WERI-Rb-1 (cell line): ENCODE data around the gene OIP5.
A peak's percentile ranks its signal among the peaks of the same experiment; 100 is the strongest.

Source experiments
- DNase-seq: peaks from one replicate; pipeline ENCODE4 v3.0.0-alpha.2; 2020
- H3K27ac ChIP-seq: fragments of 250-450 bp; sonication (Bioruptor Pico); 2 replicates; pipeline ENCODE4 v1.5.1; 2020; ENCODE audit warnings: mild to moderate bottlenecking, moderate library complexity
- H3K27me3 ChIP-seq: fragments of 250-450 bp; sonication (Bioruptor Pico); 2 replicates; pipeline ENCODE4 v1.5.1; 2021; ENCODE audit warnings: mild to moderate bottlenecking, low read depth, moderate library complexity; ENCODE audit not compliant: insufficient read depth, severe bottlenecking
- H3K36me3 ChIP-seq: fragments of 250-450 bp; sonication (Bioruptor Pico); 2 replicates; pipeline ENCODE4 v1.5.1; 2020; ENCODE audit warnings: mild to moderate bottlenecking, moderate library complexity
- H3K4me3 ChIP-seq: 2 replicates; pipeline ENCODE4 v1.5.1; 2011; ENCODE audit warnings: low read depth, mild to moderate bottlenecking, control low read depth, low read length
- H3K9me3 ChIP-seq: fragments of 250-450 bp; sonication (Bioruptor Pico); 2 replicates; pipeline ENCODE4 v1.5.1; 2021; ENCODE audit warnings: mild to moderate bottlenecking, moderate library complexity; ENCODE audit not compliant: severe bottlenecking
- TF ChIP-seq, protein P1 (sequence below): IDR thresholded peaks from 2 replicates; pipeline ENCODE4 v1.5.1; 2011; ENCODE audit warnings: low read depth, mild to moderate bottlenecking, control low read depth, inconsistent platforms, low read length

The OIP5 gene

DNA sequence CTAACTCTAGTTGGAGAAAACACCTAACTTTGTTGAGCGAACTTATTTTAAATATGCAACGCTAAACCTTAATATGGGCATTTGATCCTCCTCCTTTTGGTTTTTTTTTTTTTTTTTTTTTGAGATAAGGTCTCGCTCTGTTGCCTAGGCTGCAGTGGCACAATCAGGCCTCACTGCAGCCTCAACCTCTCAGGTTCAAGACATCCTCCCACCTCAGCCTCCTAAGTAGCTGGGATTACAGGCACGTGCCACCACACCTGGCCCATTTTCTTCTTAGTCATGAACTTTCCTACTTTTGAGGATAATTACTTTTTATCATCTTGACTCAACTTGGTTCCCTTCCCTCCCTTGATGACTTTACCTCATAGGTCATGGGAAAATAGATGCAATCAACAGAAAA lies 4.2 kb upstream of the OIP5 start:
- no peak overlapping the region for H3K27ac ChIP-seq
- no peak for DNase-seq
- no peaks in the 10 kb centered on the region for H3K9me3 ChIP-seq
- TF ChIP-seq, protein P1, sequence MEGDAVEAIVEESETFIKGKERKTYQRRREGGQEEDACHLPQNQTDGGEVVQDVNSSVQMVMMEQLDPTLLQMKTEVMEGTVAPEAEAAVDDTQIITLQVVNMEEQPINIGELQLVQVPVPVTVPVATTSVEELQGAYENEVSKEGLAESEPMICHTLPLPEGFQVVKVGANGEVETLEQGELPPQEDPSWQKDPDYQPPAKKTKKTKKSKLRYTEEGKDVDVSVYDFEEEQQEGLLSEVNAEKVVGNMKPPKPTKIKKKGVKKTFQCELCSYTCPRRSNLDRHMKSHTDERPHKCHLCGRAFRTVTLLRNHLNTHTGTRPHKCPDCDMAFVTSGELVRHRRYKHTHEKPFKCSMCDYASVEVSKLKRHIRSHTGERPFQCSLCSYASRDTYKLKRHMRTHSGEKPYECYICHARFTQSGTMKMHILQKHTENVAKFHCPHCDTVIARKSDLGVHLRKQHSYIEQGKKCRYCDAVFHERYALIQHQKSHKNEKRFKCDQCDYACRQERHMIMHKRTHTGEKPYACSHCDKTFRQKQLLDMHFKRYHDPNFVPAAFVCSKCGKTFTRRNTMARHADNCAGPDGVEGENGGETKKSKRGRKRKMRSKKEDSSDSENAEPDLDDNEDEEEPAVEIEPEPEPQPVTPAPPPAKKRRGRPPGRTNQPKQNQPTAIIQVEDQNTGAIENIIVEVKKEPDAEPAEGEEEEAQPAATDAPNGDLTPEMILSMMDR, result no peak
- no peaks in the 10 kb centered on the region for H3K27me3 ChIP-seq
- peaks cover 57% of the 10 kb centered on the region for H3K36me3 ChIP-seq
- no peak overlapping the region for H3K4me3 ChIP-seq

DNA sequence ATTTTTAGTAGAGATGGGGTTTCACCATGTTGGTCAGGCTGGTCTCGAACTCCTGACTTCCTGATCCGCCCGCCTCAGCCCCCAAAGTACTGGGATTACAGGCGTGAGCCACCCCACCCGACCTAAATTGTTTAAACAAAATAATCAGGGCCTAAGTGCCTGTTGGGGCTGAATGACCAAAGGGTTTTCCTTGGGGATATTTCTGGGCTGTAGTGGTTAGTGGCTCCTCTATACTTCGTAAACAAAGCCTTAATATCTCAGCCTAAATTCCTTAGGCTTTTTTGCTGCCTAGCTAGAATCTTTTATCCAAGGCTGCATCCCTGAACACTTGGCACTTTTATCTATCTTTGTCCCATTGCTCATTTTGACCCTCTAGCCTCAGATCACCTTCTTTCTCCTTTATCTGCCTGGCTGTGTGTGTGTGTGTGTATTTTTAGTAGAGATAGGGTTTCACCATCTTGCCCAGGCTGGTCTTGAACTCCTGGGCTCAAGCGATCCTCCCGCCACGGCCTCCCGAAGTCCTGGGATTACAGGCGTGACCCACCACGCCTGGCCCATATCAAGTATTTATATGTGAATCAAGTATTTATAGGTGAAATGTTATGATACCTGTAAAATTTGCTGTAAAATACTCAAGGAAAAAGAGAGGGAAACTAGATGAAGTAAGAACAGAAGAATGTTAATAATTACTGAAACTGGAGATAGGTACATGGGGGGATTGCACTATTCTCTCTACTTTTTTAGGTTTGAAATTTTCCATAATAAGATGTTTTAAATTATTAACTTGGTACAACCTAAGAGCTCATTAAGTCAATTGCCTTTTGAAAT lies 2.1 kb upstream of the OIP5 start:
- no peak for DNase-seq
- TF ChIP-seq, protein P1, result no peak
- no peaks in the 10 kb centered on the region for H3K27me3 ChIP-seq
- H3K4me3 ChIP-seq, result peak overlapping the region; percentile 91
- no peaks in the 10 kb centered on the region for H3K9me3 ChIP-seq
- peaks cover 44% of the 10 kb centered on the region for H3K36me3 ChIP-seq
- peak overlapping the region; percentile 93 for H3K27ac ChIP-seq

DNA sequence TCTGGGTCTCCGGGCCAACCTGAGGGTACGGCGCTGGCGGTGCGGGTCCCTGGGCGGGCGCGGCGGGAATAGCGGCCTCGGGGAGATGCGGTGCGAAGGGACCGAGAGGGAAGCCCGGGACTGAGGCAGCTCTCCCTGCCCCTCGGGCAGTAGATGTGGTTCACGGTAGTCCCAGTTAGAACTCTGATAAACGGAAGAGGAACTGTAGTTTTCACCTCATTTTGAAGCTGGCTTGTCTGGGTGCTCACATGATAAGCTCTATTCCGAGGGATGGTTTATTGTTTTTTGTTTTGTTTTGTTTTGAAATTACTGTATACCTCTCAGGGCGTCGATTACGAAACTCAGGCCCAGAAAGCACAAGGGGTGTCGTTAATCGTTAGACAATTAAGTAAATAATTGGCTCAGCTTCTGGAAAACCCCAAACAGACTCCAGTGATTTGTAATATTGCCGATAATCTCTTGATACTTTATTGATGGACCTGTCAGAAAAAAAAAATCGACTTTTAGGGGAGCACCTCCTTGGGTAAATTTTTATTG lies 703 bp upstream of the OIP5 start:
- no peak for DNase-seq
- H3K27me3 ChIP-seq, result no peaks in the 10 kb centered on the region
- peaks cover 42% of the 10 kb centered on the region for H3K36me3 ChIP-seq
- TF ChIP-seq, protein P1, result no peak
- peak overlapping the region; percentile 91 for H3K4me3 ChIP-seq
- H3K27ac ChIP-seq, result peak overlapping the region; percentile 93
- H3K9me3 ChIP-seq, result no peaks in the 10 kb centered on the region

DNA sequence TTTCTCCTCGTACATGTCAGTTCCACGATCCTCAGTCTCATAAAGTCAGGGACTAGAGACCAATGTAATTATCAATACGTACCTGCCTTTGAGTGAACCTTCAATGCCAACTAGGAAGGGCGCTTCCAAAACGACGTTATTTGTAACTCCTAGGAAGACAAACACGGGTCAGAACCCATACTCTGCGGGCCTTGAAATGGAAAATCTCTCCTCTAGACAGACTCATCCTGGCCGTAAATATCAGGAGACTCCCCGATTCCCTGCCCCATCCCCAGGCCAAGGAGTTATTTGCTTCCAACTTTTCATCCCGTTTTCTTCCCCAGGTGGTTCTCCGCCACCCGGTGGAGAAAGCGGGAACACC lies 578 bp downstream of the OIP5 start:
- Histone ChIP-seq H3K9me3 (no peaks in the 10 kb centered on the region), H3K4me3 (peak overlapping the region; percentile 91), H3K27me3 (no peaks in the 10 kb centered on the region), H3K36me3 (peaks cover 39% of the 10 kb centered on the region), H3K27ac (peak overlapping the region; percentile 96)
- DNase-seq, result no peak
- TF ChIP-seq, protein P1, result peak; percentile 67; the same call in 1 of the 2 replicates

DNA sequence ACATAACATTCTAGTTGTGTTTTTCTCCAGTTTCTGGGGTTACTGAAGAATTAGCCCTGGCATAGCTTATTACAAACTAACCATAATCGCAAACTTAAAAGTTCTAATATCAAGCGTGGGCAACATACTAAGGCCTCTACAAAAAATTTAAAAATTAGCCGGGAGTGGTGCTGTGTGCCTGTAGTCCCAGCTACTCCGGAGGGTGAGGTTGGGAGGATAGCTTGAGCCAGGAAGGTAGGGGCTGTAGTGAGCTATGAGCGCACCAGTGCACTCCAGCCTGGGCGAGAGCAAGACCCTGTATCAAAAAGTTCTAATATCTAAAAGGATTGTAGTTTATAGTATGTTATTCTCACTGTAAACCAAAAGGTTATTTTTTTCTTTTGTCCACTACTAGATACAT lies 1.1 kb downstream of the OIP5 start:
- peaks cover 44% of the 10 kb centered on the region for H3K36me3 ChIP-seq
- DNase-seq, result no peak
- H3K4me3 ChIP-seq, result peak overlapping the region; percentile 91
- TF ChIP-seq, protein P1, result no peak
- H3K27me3 ChIP-seq, result no peaks in the 10 kb centered on the region
- H3K27ac ChIP-seq, result peak overlapping the region; percentile 96
- no peaks in the 10 kb centered on the region for H3K9me3 ChIP-seq
